ENCODE data around the gene ANKLE1. TPM values are rescaled to one million over a fixed set of nuclear protein-coding genes. Genes with fewer than 3 reads are reported as not detected.

The ANKLE1 gene
- total and polyA plus RNA-seq, 2 experiments from 2014 or later: 9.1 to 20.2 TPM

DNA sequence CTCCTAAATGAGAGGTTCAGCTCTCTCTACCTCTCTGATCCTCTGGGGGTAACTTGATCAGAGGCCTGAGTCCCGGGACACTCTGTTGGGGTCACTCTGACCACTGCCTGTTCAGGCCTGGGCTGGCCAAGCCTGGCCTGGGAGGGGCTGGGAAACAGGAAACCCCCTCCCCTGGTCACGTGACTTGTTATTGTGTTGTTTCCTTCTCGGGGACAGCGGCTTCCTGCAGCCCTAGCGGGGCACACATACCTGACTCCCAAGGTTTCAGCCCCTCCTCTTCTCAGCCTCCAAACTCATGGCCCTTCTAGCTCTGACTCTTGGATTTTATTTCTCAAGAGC is 17.1 kb upstream of the ANKLE1 start, which contains the start of gene USHBP1:
Gene USHBP1 (minus strand): TSS at position 105 of the 339 bp plus-strand sequence. CDS start 446 bp downstream, outside the sequence.
- 0 out of 2 replicates have a peak, but pooled peaks cover 2% of the 10 kb centered on the region for H3F3A ChIP-seq (replicated peaks; ENCODE audit: low read depth)
- Mint-ChIP-seq H3K27ac (peak within 1 kb of the TSS; percentile 96), H3K9me3 (peaks cover 16% of the 10 kb centered on the region; the same call in 2 of the 3 replicates), H3K4me1 (peaks cover 25% of the 10 kb centered on the region), H3K27me3 (ENCODE audit: insufficient read depth, low read depth, poor library complexity) (peaks cover 26% of the 10 kb centered on the region), H3K36me3 (ENCODE audit: low read depth) (peaks cover 20% of the 10 kb centered on the region), H3K4me3 (peak within 1 kb of the TSS; percentile 51)
- H3K4me1 ChIP-seq (ENCODE audit: insufficient read depth): 0 out of 2 replicates have a peak, but pooled peaks cover 5% of the 10 kb centered on the region
- H3K4me2 ChIP-seq: peak within 1 kb of the TSS; percentile 68
- no peak within 1 kb of the TSS for H2AFZ ChIP-seq
- ATAC-seq (peak; percentile 5), DNase-seq (ENCODE audit: low spot score) (peak; percentile 93)
- H3K4me3 ChIP-seq: peak within 1 kb of the TSS; percentile 20; the same call in 1 of the 2 replicates
- no peaks in the 10 kb centered on the region for H3K27me3 ChIP-seq (ENCODE audit: insufficient read depth)
- no peaks in the 10 kb centered on the region for H4K20me1 ChIP-seq (replicated peaks; ENCODE audit: insufficient read depth)
- no peak for TF ChIP-seq ZNF114 (CRISPR knock-in tag; IDR thresholded peaks at IDR 0.05)
- peak; percentile 32 for TF ChIP-seq POLR2AphosphoS5 (IDR thresholded peaks at IDR 0.05; ENCODE audit: low read depth)
- H3K27ac ChIP-seq (ENCODE audit: low read depth): peak within 1 kb of the TSS; percentile 90
- H3K9me2 ChIP-seq (ENCODE audit: insufficient read depth): no peaks in the 10 kb centered on the region
- H3K36me3 ChIP-seq (ENCODE audit: insufficient read depth): peaks cover 3% of the 10 kb centered on the region; the same call in 1 of the 2 replicates
- H3K79me2 ChIP-seq (replicated peaks; ENCODE audit: insufficient read depth): peaks cover 12% of the 10 kb centered on the region; the same call in 1 of the 2 replicates

DNA sequence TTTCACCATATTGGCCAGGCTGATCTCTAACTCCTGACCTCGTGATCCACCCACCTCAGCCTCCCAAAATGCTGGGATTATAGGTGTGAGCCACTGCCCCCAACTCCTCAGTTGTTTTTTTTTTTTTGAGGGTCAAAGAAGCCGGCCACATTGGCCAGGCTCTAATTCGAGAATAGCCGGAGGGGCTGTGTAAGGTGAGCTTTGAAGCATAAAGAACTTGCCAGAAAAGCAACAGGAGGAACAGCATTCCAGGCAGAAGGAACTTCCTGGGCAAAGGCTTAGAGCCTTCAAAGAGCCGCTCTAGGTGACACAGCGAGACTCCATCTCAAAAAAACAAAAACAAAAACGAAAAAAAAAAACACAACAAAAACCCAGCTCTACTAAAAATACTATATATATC is 15.7 kb upstream of the ANKLE1 start:
- Histone ChIP-seq H4K20me1 (replicated peaks; ENCODE audit: insufficient read depth) (no peaks in the 10 kb centered on the region), H3K4me3 (no peak overlapping the region), H3K9me2 (ENCODE audit: insufficient read depth) (no peaks in the 10 kb centered on the region), H3K4me1 (ENCODE audit: insufficient read depth) (0 out of 2 replicates have a peak, but pooled peaks cover 5% of the 10 kb centered on the region), H3K79me2 (replicated peaks; ENCODE audit: insufficient read depth) (peaks cover 12% of the 10 kb centered on the region; the same call in 1 of the 2 replicates), H2AFZ (no peak overlapping the region), H3F3A (replicated peaks; ENCODE audit: low read depth) (peaks cover 2% of the 10 kb centered on the region; the same call in 1 of the 2 replicates), H3K36me3 (ENCODE audit: insufficient read depth) (peaks cover 4% of the 10 kb centered on the region; the same call in 1 of the 2 replicates), H3K27me3 (ENCODE audit: insufficient read depth) (no peaks in the 10 kb centered on the region), H3K4me2 (no peak overlapping the region), H3K27ac (ENCODE audit: low read depth) (peak overlapping the region; percentile 90)
- no peak overlapping the region for H3K27ac Mint-ChIP-seq
- DNase-seq (ENCODE audit: low spot score) (no peak), ATAC-seq (no peak)
- H3K27me3 Mint-ChIP-seq (ENCODE audit: insufficient read depth, low read depth, poor library complexity): peaks cover 23% of the 10 kb centered on the region
- peaks cover 26% of the 10 kb centered on the region for H3K36me3 Mint-ChIP-seq (ENCODE audit: low read depth)
- peaks cover 21% of the 10 kb centered on the region for H3K4me1 Mint-ChIP-seq
- no peak overlapping the region for H3K4me3 Mint-ChIP-seq
- peaks cover 6% of the 10 kb centered on the region; the same call in 2 of the 3 replicates for H3K9me3 Mint-ChIP-seq
- TF ChIP-seq EZH2 (IDR thresholded peaks at IDR 0.05; ENCODE audit: low read depth, unreplicated experiment) (no peak), JUNB (IDR thresholded peaks at IDR 0.05; ENCODE audit: unreplicated experiment) (no peak), POLR2AphosphoS5 (IDR thresholded peaks at IDR 0.05; ENCODE audit: low read depth) (no peak)
- TF ChIP-seq, protein P1, sequence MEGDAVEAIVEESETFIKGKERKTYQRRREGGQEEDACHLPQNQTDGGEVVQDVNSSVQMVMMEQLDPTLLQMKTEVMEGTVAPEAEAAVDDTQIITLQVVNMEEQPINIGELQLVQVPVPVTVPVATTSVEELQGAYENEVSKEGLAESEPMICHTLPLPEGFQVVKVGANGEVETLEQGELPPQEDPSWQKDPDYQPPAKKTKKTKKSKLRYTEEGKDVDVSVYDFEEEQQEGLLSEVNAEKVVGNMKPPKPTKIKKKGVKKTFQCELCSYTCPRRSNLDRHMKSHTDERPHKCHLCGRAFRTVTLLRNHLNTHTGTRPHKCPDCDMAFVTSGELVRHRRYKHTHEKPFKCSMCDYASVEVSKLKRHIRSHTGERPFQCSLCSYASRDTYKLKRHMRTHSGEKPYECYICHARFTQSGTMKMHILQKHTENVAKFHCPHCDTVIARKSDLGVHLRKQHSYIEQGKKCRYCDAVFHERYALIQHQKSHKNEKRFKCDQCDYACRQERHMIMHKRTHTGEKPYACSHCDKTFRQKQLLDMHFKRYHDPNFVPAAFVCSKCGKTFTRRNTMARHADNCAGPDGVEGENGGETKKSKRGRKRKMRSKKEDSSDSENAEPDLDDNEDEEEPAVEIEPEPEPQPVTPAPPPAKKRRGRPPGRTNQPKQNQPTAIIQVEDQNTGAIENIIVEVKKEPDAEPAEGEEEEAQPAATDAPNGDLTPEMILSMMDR (conservative IDR thresholded peaks at IDR 0.05; ENCODE audit: low read depth in 2 of 2): no peak
- TF ChIP-seq, protein P2, sequence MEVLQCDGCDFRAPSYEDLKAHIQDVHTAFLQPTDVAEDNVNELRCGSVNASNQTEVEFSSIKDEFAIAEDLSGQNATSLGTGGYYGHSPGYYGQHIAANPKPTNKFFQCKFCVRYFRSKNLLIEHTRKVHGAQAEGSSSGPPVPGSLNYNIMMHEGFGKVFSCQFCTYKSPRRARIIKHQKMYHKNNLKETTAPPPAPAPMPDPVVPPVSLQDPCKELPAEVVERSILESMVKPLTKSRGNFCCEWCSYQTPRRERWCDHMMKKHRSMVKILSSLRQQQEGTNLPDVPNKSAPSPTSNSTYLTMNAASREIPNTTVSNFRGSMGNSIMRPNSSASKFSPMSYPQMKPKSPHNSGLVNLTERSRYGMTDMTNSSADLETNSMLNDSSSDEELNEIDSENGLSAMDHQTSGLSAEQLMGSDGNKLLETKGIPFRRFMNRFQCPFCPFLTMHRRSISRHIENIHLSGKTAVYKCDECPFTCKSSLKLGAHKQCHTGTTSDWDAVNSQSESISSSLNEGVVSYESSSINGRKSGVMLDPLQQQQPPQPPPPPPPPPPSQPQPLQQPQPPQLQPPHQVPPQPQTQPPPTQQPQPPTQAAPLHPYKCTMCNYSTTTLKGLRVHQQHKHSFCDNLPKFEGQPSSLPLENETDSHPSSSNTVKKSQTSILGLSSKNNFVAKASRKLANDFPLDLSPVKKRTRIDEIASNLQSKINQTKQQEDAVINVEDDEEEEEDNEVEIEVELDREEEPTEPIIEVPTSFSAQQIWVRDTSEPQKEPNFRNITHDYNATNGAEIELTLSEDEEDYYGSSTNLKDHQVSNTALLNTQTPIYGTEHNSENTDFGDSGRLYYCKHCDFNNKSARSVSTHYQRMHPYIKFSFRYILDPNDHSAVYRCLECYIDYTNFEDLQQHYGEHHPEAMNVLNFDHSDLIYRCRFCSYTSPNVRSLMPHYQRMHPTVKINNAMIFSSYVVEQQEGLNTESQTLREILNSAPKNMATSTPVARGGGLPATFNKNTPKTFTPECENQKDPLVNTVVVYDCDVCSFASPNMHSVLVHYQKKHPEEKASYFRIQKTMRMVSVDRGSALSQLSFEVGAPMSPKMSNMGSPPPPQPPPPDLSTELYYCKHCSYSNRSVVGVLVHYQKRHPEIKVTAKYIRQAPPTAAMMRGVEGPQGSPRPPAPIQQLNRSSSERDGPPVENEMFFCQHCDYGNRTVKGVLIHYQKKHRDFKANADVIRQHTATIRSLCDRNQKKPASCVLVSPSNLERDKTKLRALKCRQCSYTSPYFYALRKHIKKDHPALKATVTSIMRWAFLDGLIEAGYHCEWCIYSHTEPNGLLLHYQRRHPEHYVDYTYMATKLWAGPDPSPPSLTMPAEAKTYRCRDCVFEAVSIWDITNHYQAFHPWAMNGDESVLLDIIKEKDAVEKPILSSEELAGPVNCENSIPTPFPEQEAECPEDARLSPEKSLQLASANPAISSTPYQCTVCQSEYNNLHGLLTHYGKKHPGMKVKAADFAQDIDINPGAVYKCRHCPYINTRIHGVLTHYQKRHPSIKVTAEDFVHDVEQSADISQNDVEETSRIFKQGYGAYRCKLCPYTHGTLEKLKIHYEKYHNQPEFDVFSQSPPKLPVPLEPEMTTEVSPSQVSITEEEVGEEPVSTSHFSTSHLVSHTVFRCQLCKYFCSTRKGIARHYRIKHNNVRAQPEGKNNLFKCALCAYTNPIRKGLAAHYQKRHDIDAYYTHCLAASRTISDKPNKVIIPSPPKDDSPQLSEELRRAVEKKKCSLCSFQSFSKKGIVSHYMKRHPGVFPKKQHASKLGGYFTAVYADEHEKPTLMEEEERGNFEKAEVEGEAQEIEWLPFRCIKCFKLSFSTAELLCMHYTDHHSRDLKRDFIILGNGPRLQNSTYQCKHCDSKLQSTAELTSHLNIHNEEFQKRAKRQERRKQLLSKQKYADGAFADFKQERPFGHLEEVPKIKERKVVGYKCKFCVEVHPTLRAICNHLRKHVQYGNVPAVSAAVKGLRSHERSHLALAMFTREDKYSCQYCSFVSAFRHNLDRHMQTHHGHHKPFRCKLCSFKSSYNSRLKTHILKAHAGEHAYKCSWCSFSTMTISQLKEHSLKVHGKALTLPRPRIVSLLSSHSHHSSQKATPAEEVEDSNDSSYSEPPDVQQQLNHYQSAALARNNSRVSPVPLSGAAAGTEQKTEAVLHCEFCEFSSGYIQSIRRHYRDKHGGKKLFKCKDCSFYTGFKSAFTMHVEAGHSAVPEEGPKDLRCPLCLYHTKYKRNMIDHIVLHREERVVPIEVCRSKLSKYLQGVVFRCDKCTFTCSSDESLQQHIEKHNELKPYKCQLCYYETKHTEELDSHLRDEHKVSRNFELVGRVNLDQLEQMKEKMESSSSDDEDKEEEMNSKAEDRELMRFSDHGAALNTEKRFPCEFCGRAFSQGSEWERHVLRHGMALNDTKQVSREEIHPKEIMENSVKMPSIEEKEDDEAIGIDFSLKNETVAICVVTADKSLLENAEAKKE (CRISPR knock-in tag; IDR thresholded peaks at IDR 0.05): no peak
- TF ChIP-seq, protein P3, sequence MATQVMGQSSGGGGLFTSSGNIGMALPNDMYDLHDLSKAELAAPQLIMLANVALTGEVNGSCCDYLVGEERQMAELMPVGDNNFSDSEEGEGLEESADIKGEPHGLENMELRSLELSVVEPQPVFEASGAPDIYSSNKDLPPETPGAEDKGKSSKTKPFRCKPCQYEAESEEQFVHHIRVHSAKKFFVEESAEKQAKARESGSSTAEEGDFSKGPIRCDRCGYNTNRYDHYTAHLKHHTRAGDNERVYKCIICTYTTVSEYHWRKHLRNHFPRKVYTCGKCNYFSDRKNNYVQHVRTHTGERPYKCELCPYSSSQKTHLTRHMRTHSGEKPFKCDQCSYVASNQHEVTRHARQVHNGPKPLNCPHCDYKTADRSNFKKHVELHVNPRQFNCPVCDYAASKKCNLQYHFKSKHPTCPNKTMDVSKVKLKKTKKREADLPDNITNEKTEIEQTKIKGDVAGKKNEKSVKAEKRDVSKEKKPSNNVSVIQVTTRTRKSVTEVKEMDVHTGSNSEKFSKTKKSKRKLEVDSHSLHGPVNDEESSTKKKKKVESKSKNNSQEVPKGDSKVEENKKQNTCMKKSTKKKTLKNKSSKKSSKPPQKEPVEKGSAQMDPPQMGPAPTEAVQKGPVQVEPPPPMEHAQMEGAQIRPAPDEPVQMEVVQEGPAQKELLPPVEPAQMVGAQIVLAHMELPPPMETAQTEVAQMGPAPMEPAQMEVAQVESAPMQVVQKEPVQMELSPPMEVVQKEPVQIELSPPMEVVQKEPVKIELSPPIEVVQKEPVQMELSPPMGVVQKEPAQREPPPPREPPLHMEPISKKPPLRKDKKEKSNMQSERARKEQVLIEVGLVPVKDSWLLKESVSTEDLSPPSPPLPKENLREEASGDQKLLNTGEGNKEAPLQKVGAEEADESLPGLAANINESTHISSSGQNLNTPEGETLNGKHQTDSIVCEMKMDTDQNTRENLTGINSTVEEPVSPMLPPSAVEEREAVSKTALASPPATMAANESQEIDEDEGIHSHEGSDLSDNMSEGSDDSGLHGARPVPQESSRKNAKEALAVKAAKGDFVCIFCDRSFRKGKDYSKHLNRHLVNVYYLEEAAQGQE (IDR thresholded peaks at IDR 0.05; ENCODE audit: unreplicated experiment): no peak
- TF ChIP-seq, protein P4, sequence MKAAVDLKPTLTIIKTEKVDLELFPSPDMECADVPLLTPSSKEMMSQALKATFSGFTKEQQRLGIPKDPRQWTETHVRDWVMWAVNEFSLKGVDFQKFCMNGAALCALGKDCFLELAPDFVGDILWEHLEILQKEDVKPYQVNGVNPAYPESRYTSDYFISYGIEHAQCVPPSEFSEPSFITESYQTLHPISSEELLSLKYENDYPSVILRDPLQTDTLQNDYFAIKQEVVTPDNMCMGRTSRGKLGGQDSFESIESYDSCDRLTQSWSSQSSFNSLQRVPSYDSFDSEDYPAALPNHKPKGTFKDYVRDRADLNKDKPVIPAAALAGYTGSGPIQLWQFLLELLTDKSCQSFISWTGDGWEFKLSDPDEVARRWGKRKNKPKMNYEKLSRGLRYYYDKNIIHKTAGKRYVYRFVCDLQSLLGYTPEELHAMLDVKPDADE (IDR thresholded peaks at IDR 0.05): no peak

Data from GM23338 (cell line).